HepG2 (cell line): Measurements from ENCODE around the gene TMEM219. TPM values are rescaled to one million over a fixed set of nuclear protein-coding genes. Genes with fewer than 3 reads are reported as not detected.

Experiments
- BCL6 ChIP-seq: IDR thresholded peaks from 2 replicates; pipeline ENCODE4 v1.6.1; 2016; ENCODE audit warnings: missing genetic modification reagents, missing compliant biosample characterization
- DMAP1 ChIP-seq: IDR thresholded peaks from 2 replicates; pipeline ENCODE4 v1.6.1; 2016
- FOXA3 ChIP-seq: IDR thresholded peaks from 2 replicates; pipeline ENCODE4 v1.6.1; 2016; ENCODE audit warnings: missing genetic modification reagents, missing compliant biosample characterization
- GATA4 ChIP-seq: sonication (generic); IDR thresholded peaks from 2 replicates; pipeline ENCODE4 v1.6.1; 2016; ENCODE audit warnings: antibody characterized with exemption, low read depth, borderline replicate concordance
- HNF1B ChIP-seq: sonication (generic); formaldehyde crosslinking; IDR thresholded peaks from 2 replicates; pipeline ENCODE4 v1.5.1; 2020; ENCODE audit warnings: mild to moderate bottlenecking, moderate library complexity, missing genetic modification reagents
- HNF4G ChIP-seq, 2 experiments: sonication (generic) in 1 of 2; formaldehyde crosslinking in 1 of 2; IDR thresholded peaks; 2 replicates each; pipeline versions ENCODE4 v1.4.0 to v1.6.1; 2011 to 2020; ENCODE audit warnings: borderline replicate concordance in 2 of 2, low read depth in 2 of 2, mild to moderate bottlenecking in 2 of 2, low read length in 1 of 2, missing genetic modification reagents in 1 of 2, moderate library complexity in 1 of 2
- HNRNPUL1 ChIP-seq: fragments of 200-400 bp; formaldehyde crosslinking; IDR thresholded peaks from 2 replicates; pipeline ENCODE4 v1.6.1; 2017; ENCODE audit warnings: low read depth, mild to moderate bottlenecking, low read length, moderate library complexity
- MIXL1 ChIP-seq: IDR thresholded peaks from 2 replicates; pipeline ENCODE4 v1.6.1; 2016
- MXD3 ChIP-seq: IDR thresholded peaks from 2 replicates; pipeline ENCODE4 v1.6.1; 2016; ENCODE audit warnings: mild to moderate bottlenecking, missing biosample characterization, missing genetic modification reagents
- MYPOP ChIP-seq: sonication (generic); formaldehyde crosslinking; IDR thresholded peaks from 2 replicates; pipeline ENCODE4 v1.8.1; 2023; ENCODE audit warnings: mild to moderate bottlenecking, moderate library complexity, missing genetic modification reagents
- NFIC ChIP-seq: IDR thresholded peaks from 2 replicates; pipeline ENCODE4 v1.6.1; 2012; ENCODE audit warnings: mild to moderate bottlenecking, low read length, inconsistent platforms
- NR2F6 ChIP-seq, 2 experiments: IDR thresholded peaks; 2 replicates each; pipeline ENCODE4 v1.6.1; 2016; ENCODE audit warnings: antibody characterized with exemption in 1 of 2, mild to moderate bottlenecking in 1 of 2
- SKI ChIP-seq: fragments of 450-650 bp; IDR thresholded peaks from one replicate; pipeline ENCODE4 v1.6.1; 2018; ENCODE audit warnings: mild to moderate bottlenecking; ENCODE audit not compliant: partially characterized antibody
- ZBTB2 ChIP-seq: sonication (generic); formaldehyde crosslinking; IDR thresholded peaks from 2 replicates; pipeline ENCODE4 v1.8.0; 2022; ENCODE audit warnings: low read depth, missing genetic modification reagents
- ZBTB20 ChIP-seq: sonication (generic); formaldehyde crosslinking; IDR thresholded peaks from 2 replicates; pipeline ENCODE4 v1.8.1; 2023; ENCODE audit warnings: missing genetic modification reagents, low read depth, mild to moderate bottlenecking, borderline replicate concordance
- ZBTB21 ChIP-seq: sonication (generic); formaldehyde crosslinking; IDR thresholded peaks from 2 replicates; pipeline ENCODE4 v1.4.0; 2020; ENCODE audit warnings: missing genetic modification reagents
- ZBTB7A ChIP-seq: sonication (generic); formaldehyde crosslinking; IDR thresholded peaks from 2 replicates; pipeline ENCODE4 v1.8.0; 2022; ENCODE audit warnings: mild to moderate bottlenecking, missing genetic modification reagents
- ZMAT3 ChIP-seq: sonication (generic); formaldehyde crosslinking; conservative IDR thresholded peaks from 2 replicates; pipeline ENCODE4 v1.7.0; 2021; ENCODE audit warnings: missing genetic modification reagents
- ZNF17 ChIP-seq: sonication (generic); formaldehyde crosslinking; IDR thresholded peaks from 2 replicates; pipeline ENCODE4 v1.5.0; 2020; ENCODE audit warnings: mild to moderate bottlenecking, missing genetic modification reagents
- ZNF513 ChIP-seq: sonication (generic); formaldehyde crosslinking; conservative IDR thresholded peaks from 2 replicates; pipeline ENCODE4 v1.5.0; 2020; ENCODE audit warnings: missing genetic modification reagents
- ZNF577 ChIP-seq: sonication (generic); formaldehyde crosslinking; IDR thresholded peaks from 2 replicates; pipeline ENCODE4 v1.4.0; 2020; ENCODE audit warnings: mild to moderate bottlenecking, low read depth, missing genetic modification reagents, borderline replicate concordance
- ZNF652 ChIP-seq: IDR thresholded peaks from 2 replicates; pipeline ENCODE4 v1.6.1; 2016; ENCODE audit warnings: low read depth, borderline replicate concordance
- ZNF780A ChIP-seq: sonication (generic); formaldehyde crosslinking; IDR thresholded peaks from 2 replicates; pipeline ENCODE4 v1.8.0; 2022; ENCODE audit warnings: mild to moderate bottlenecking, missing genetic modification reagents, moderate library complexity
- ZNF790 ChIP-seq: sonication (generic); formaldehyde crosslinking; IDR thresholded peaks from 2 replicates; pipeline ENCODE4 v1.8.0; 2022; ENCODE audit warnings: missing genetic modification reagents, mild to moderate bottlenecking, borderline replicate concordance
- ZSCAN22 ChIP-seq: sonication (generic); formaldehyde crosslinking; IDR thresholded peaks from 2 replicates; pipeline ENCODE4 v1.4.0; 2020; ENCODE audit warnings: mild to moderate bottlenecking, missing genetic modification reagents
- polyA plus RNA-seq, 8 experiments: library from polyadenylated mRNA; depleted of rRNA in 3 of 8; stranded (reverse) in 7 of 8; unstranded in 1 of 8; fragments of >200 nt; fragmentation: Illumina TruSeq in 4 of 8; extraction: Trizol in 4 of 8; gene quantifications; 2 replicates each; pipeline versions ENCODE4 v1.2.1 to v1.2.3, GENCODE V29; 2011 to 2016; ENCODE audit warnings: low read depth in 4 of 8, missing spikeins in 1 of 8, mixed read lengths in 1 of 8; ENCODE audit not compliant: insufficient read depth in 1 of 8
- total RNA-seq, 5 experiments: library from RNA; depleted of rRNA; stranded (reverse); fragments of >200 nt; fragmentation: Illumina TruSeq; extraction: Trizol; gene quantifications; 2 replicates each; pipeline ENCODE4 v1.2.3, GENCODE V29; 2016; ENCODE audit warnings: low read depth in 1 of 5

The TMEM219 gene
- total and polyA plus RNA-seq, 2 of the 13 experiments (the other 11 are each of a cell fraction or from before 2014, with no cell fraction given): 105 to 115 TPM

- TF ChIP-seq NFIC: no peak
- peak; percentile 90 for TF ChIP-seq FOXA3 (CRISPR knock-in tag)
- no peak for TF ChIP-seq ZNF790 (CRISPR knock-in tag)
- no peak for TF ChIP-seq ZMAT3 (CRISPR knock-in tag)
- no peak for TF ChIP-seq MXD3 (CRISPR knock-in tag)
- TF ChIP-seq HNRNPUL1: no peak
- TF ChIP-seq HNF4G (IDR thresholded peaks at IDR 0.05; ENCODE audit: borderline replicate concordance, low read depth, low read length): no peak
- no peak for TF ChIP-seq HNF4G (CRISPR knock-in tag; IDR thresholded peaks at IDR 0.05; ENCODE audit: borderline replicate concordance, low read depth)
- no peak for TF ChIP-seq DMAP1 (CRISPR knock-in tag)
- TF ChIP-seq ZNF652 (CRISPR knock-in tag): peak; percentile 65
- peak; percentile 58 for TF ChIP-seq SKI
- peak; percentile 31; the same call in 1 of the 2 replicates for TF ChIP-seq ZBTB20 (CRISPR knock-in tag)
- 0 out of 2 replicates have a peak, but pooled peaks have one; percentile 26 for TF ChIP-seq HNF1B (CRISPR knock-in tag)
- TF ChIP-seq ZBTB7A (CRISPR knock-in tag): no peak; the same call in 1 of the 2 replicates
- 0 out of 2 replicates have a peak, but pooled peaks have one; percentile 17 for TF ChIP-seq ZBTB21 (CRISPR knock-in tag)
- no peak for TF ChIP-seq ZNF577
- no peak for TF ChIP-seq GATA4
- no peak for TF ChIP-seq MIXL1 (CRISPR knock-in tag)
- no peak for TF ChIP-seq NR2F6 (IDR thresholded peaks at IDR 0.05)
- TF ChIP-seq NR2F6 (CRISPR knock-in tag; IDR thresholded peaks at IDR 0.05): peak; percentile 22; the same call in 1 of the 2 replicates
- TF ChIP-seq ZNF780A (CRISPR knock-in tag): no peak
- no peak for TF ChIP-seq ZSCAN22 (CRISPR knock-in tag)
- peak; percentile 41; the same call in 1 of the 2 replicates for TF ChIP-seq BCL6 (CRISPR knock-in tag)
- TF ChIP-seq MYPOP (CRISPR knock-in tag): no peak
- TF ChIP-seq ZNF17 (CRISPR knock-in tag): no peak
- no peak for TF ChIP-seq ZBTB2
- TF ChIP-seq ZNF513 (CRISPR knock-in tag): no peak
Measured at GRCh38 chr16:30016555-30017276, 54.8 kb downstream of the TMEM219 start (continued).
